WTC11 (cell line): ENCODE measurements around the gene ADCY2.

Source experiments
- ATF3 ChIP-seq: sonication (generic); formaldehyde crosslinking; conservative IDR thresholded peaks from 2 replicates; pipeline ENCODE4 v1.8.1; 2022; ENCODE audit warnings: mild to moderate bottlenecking, missing genetic modification reagents
- CTCF ChIP-seq: fragments of 200-600 bp; IDR thresholded peaks from 2 replicates; pipeline ENCODE4 v1.8.0; 2022; ENCODE audit warnings: antibody characterized with exemption
- MYBL2 ChIP-seq: sonication (generic); formaldehyde crosslinking; IDR thresholded peaks from 2 replicates; pipeline ENCODE4 v1.8.1; 2023; ENCODE audit warnings: mild to moderate bottlenecking, moderate library complexity, missing genetic modification reagents
- STAT6 ChIP-seq: sonication (generic); formaldehyde crosslinking; conservative IDR thresholded peaks from 2 replicates; pipeline ENCODE4 v1.8.1; 2023; ENCODE audit warnings: mild to moderate bottlenecking, low read depth, missing genetic modification reagents, moderate library complexity
- USF2 ChIP-seq: sonication (generic); formaldehyde crosslinking; IDR thresholded peaks from 2 replicates; pipeline ENCODE4 v1.8.1; 2023; ENCODE audit warnings: mild to moderate bottlenecking, missing genetic modification reagents, moderate library complexity
- ZNF121 ChIP-seq: sonication (generic); formaldehyde crosslinking; IDR thresholded peaks from 2 replicates; pipeline ENCODE4 v1.8.0; 2023; ENCODE audit warnings: missing genetic modification reagents

- TF ChIP-seq ZNF121 (CRISPR knock-in tag) (no peak), USF2 (CRISPR knock-in tag) (no peak), ATF3 (CRISPR knock-in tag) (no peak), MYBL2 (no peak), CTCF (no peak), STAT6 (CRISPR knock-in tag) (no peak)
Observed at GRCh38 chr5:7625740-7626139, 229.8 kb downstream of the ADCY2 start.
